Caki2 (cell line): ENCODE data around the gene COQ4. TPM values are rescaled to one million over a fixed set of nuclear protein-coding genes. Genes with fewer than 3 reads are reported as not detected.

ENCODE experiments used
- DNase-seq: peaks from one replicate; pipeline ENCODE4 v3.0.0-alpha.2; 2015; ENCODE audit warnings: low read depth
- in situ Hi-C: cut with HindIII; loops from 2 replicates; pipeline ENCODE4 v1.10.0; 2016; ENCODE audit warnings: low sequenced_read_pairs, low pct_unique_long_range_greater_than_20kb, mixed read lengths
- total RNA-seq: library from RNA; depleted of rRNA; stranded (reverse); fragments of >200 nt; shearing (Covaris generic); gene quantifications from 2 replicates; pipeline ENCODE4 v1.2.3, GENCODE V29; 2014; ENCODE audit warnings: low replicate concordance; rRNA removed

Gene COQ4
- total RNA-seq, 1 experiment from 2014 or later: 76.4 TPM

DNA sequence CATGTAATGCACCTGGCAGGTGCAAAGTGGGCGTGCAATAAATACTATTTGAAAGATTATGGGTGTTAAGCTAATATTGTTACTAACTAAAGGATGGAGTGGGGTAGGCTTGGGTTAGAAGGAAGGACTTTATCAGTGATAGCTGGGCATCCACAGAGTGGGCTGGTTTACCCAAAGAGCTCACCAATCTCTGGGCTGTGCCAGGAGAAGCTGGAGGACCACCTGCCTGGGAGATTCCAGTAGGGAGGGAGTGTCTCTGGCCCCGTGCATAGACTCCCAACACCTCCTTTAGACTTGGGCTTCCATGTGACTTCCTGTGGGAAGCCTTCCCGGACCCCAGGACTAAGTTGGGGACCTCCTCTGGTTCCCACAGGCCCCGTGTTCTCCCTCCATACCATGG, 42.9 kb downstream of the COQ4 start:
- no peak for DNase-seq
- in situ Hi-C loops: no loop called here

DNA sequence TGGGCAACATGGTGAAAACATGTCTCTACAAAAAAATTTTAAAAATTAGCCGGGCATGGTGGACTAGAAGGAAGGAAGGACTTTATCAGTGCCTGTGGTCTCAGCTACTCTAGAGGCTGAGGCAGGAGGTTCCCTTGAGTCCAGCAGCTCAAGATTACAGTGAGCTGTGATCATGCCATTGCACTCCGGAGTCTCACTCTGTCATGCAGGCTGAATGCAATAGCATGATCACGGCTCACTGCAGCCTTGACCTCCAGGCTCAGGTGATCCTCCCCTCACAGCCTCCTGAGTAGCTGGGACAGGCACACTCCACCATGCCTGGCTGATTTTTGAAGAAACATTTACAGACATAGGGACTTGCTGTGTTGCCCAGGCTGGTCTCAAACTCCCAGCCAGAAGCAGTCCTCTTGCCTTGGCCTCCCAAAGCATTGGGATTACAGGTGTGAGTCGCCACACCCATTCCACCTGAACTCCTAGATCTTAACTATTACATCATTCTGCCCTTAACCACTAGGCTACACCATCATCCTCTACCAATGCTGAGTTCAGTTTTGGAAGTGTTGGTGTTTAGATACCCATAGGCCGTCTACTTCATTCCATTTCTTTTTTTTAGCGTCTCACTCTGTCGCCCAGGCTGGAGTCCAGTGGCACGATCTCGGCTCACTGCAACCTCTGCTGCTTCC, 46.5 kb downstream of the COQ4 start:
- in situ Hi-C loops: no loop called here
- no peak for DNase-seq

DNA sequence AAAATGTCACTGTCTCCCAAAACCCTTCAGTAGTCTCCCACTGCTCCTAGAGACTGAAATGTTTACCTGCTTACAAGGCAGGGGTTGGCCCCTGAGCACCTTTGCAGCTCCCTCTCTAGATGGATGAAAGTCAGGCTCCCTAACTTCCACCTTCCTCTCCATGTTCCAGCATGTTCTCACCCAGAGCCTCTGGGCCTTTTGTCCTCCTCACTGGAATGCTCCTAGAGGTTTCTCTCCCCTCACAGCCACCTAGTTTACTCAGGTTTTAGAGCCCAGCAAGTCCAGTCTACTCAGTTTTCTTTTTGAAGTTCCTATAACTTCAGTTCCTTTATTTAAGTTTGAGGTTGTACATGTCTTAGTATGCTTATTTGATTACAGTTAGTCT, 47.7 kb downstream of the COQ4 start:
- no peak for DNase-seq
- in situ Hi-C loops: no loop called here

DNA sequence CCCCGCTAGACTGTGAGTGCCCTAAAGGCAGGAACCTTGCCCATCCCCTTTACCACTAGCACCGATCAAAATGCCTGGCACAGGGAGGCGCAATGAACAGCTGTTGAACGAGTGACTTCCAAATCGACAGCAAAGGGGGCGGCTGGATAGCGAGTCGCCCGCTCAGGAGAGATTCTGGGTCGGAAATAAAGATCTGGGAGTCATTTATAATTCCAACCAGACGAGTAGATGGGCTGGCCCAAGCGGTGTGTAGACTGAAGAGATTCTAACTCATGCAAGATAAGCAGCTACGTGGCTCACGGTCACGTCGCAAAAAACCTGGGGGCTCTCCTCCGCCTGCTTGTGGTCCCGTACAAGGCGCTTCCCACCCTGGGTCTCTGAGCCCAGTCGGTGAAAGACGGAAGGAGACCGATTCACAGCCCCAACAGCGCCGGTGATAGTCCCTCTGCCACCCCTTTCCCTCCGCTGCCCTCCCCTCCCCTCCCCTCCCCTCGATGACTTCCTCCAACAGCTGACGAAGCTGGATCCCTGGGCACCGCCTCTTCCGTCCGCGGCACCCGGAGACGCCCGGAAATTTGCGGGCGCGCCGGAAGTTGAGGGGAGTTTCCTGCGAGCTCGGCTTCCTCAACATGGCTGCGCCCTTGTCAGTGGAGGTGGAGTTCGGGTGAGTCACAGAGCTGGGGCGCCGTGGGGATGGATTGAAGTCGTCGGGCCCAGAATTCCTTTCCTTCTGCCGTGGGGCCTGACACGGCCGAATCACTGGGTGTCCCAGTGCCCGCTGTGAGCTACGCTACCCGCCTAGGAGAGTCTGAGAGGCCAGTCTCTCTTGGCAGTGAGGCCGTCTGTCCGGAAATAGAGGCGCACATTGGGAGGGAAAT, 48.4 kb downstream of the COQ4 start, which contains the start of gene URM1:
Gene URM1 (plus strand): TSS at position 623 of the 878 bp plus-strand sequence. CDS start 7 bp downstream, at position 630.
- DNase-seq: peak; percentile 95
- in situ Hi-C loops: no loop called here

DNA sequence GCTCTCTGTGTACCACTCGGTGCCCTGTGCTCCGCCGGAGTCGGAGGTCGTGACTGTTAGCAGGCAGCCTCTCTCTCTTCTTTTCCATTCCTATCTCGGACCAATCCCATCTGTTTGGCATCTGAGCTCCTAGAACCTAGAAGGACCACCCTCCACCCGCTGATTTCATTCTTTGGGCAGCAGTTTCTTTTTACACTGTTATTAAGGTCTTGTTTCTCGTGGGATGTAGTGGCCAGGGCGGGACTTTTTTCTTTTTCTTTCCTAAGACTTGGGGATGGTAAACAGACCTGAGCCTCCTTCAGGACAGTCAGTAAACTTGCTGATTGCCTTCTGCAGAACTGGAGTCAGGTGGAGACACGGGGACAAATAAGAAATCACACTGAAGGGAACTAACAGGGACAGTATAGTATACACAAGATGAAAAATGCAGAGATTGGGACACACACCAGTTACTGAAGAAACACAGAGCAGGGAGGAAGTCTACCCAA, 49.0 kb downstream of the COQ4 start:
- in situ Hi-C loops: no loop called here
- DNase-seq: peak; percentile 8

DNA sequence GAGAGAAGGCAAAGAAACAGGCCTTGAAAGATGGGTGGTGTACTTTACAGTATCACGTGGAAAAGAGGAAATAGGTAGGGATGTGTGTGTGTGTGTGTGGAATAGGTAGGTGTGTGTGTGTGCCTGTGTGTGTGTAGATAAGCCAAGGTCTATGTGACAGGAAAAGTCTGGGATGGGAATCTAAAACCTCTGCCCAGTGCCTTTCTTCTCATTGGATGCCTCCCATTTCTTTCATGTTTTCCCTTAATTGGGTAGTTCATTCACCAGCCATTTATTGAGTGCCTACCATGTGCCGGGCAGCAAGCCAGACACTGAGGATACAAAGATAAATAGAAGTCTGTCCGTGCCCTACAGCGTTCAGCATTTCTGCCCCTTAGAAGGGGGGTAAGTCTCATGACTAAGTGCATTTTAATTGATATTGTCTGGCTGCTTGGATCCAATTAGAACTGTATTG, 49.6 kb downstream of the COQ4 start:
- in situ Hi-C loops: no loop called here
- DNase-seq: peak; percentile 52

DNA sequence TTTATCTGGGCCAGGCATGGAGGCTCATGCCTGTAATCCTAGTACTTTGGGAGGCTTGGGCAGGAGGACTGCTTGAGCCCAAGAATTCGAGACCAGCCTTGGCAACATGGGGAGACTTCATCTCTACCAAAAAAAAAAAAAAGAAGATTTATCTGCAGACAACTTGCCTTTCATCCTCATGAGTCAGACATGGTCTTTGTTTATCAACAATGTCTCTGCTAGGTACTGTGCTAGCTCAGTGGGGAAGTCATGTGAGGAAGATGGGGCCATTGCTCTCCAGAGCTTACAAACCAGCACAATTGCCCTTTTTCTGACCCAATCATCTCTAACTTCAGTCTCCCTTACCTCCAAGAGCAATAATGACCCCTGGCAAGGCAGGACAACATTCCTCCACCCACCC, 50.1 kb downstream of the COQ4 start:
- DNase-seq: peak; percentile 37
- in situ Hi-C loops: no loop called here

DNA sequence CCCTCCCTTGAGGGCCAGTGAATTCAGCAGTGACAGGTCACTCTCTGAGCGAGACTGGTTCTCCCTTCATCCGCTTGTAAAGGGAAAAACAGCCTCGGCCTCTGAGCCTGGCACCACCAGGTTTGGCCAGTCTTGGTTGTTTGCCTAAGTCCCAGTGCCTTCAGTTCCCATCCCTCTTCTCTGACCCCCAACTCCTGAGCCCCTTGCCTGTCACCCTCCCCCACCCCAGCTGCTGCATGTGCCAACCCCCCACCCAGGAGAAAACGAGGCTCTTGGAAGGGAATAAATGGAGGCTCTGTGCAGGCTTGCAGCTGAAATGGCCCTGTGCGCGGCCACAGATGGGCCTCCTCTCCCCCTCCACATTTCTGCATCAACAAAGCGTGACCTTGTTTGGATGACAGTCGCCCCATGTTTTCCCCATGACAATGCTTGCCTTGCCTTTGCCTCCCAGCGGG, 51.6 kb downstream of the COQ4 start:
- DNase-seq: no peak
- in situ Hi-C loops: no loop called here

DNA sequence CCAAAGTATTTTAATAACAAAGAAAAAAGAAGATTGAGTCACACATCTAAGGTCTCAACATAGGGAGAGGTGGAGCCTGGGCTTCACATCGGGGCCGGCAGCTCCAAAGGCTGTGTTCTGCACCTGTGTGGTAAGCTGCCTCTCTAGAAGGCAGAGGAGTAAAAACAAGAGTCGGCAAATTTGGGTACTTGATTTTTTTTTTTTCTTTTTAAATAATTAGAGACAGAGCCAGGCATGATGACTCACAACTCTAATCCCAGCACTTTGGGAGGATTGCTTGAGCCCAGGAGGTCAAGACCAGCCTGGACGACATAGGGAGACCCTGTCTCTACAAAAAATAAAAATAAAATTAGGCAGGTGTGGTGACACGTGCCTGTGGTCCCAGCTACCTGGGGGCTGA, 53.2 kb downstream of the COQ4 start:
- no peak for DNase-seq
- in situ Hi-C loops: no loop called here

DNA sequence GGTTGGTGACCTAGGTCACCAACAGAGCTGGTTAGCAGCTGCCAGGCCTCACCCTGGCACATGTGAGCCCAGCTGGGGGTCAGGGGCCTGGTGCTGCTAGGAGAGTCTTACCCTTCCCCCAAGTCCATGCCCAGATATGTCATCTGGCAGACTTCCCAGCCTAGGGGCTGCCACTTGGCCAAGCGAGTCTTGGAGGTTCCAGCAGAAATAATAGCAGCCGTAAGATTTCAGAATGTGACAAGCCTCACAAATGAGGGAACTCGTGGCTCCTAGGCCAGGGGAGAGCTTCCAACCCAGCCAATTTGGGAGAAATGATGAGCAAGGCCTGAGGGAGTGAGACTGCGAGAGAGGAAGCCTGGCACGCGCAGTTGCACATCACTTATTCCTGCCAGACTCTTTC, 59.6 kb downstream of the COQ4 start:
- DNase-seq: no peak
- in situ Hi-C loops: no loop called here

DNA sequence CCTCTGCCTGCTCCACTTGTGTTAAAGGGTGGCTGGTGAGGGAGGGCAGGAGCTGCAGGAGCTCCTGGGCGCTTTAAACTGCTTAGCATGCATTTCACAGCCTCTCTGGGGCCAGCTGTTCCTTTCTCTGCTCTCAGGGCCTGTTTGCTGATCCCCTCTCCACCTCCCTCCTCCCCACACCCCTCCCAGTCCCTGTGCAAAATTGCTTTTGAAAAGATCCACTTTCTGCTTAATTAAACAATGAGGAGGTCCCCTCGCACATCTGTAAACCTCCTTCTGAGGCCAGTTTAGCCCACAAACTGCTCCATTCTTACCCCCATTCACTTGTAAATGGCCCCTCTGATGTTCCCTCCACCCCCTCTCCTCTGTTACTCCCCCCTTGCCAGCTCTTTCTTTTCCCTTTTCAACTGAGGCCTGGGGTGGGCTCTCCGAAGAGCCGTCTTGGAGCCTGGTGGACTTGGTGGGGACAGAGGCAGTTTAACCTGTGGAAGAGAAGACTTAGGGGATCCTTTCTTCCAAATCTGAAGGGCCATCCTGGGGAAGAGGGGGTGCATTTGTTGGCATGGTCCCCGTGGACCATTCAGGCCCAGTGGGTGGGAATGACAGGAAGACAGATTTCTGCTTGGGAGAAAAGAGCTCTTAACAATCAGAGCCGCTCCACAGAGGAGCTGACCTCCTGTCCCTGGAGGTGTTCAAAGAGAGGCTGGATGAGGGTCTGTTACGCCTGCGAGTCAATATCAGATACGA, 60.5 kb downstream of the COQ4 start:
- in situ Hi-C loops: no loop called here
- DNase-seq: no peak

Other genes starting within 250 kb of the COQ4 start
- 93.5 and 114 TPM in 2 replicates for gene PTGES2, start 195.1 kb upstream of the COQ4 start, total RNA-seq
- 2.2 TPM in 1 of 2 replicates, not detected in the other for gene LCN2, start 173.4 kb upstream of the COQ4 start, total RNA-seq
- 172 and 199 TPM in 2 replicates for gene BBLN, start 162.6 kb upstream of the COQ4 start, total RNA-seq
- 25.6 and 27.7 TPM in 2 replicates for gene CIZ1, start 131.3 kb upstream of the COQ4 start, total RNA-seq
- 15.3 and 22.3 TPM in 2 replicates for gene DNM1, start 119.5 kb upstream of the COQ4 start, total RNA-seq
- gene GOLGA2, start 46.8 kb upstream of the COQ4 start, total RNA-seq: 44.6 and 79.8 TPM in 2 replicates
- 97.2 and 141 TPM in 2 replicates for gene SWI5, start 46.6 kb upstream of the COQ4 start, total RNA-seq
- 17.2 and 29.2 TPM in 2 replicates for gene TRUB2, start 392 bp upstream of the COQ4 start, total RNA-seq
- 18.8 and 22.0 TPM in 2 replicates for gene SLC27A4, start 17.7 kb downstream of the COQ4 start, total RNA-seq
- 71.8 and 107 TPM in 2 replicates for gene URM1, start 48.5 kb downstream of the COQ4 start, total RNA-seq
- 25.2 and 50.6 TPM in 2 replicates for gene CERCAM, start 98.0 kb downstream of the COQ4 start, total RNA-seq
- 31.4 and 32.1 TPM in 2 replicates for gene ODF2, start 133.2 kb downstream of the COQ4 start, total RNA-seq
- gene GLE1, start 181.9 kb downstream of the COQ4 start, total RNA-seq: 42.4 and 45.8 TPM in 2 replicates
- 100 and 104 TPM in 2 replicates for gene SPTAN1, start 229.7 kb downstream of the COQ4 start, total RNA-seq